ENCODE data around the gene TSHZ1. TPM values are rescaled to one million over a fixed set of nuclear protein-coding genes. Genes with fewer than 3 reads are reported as not detected.

Gene TSHZ1
- polyA plus RNA-seq, 1 of the 3 experiments (the other 2 are of a cell fraction) = 2.6 TPM

- Histone ChIP-seq H3K4me2 (no peak overlapping the region), H3K36me3 (replicated peaks in 1 of 2; ENCODE audit: control insufficient read depth in 1 of 2, insufficient read depth in 2 of 2, low read length in 1 of 2) (no peaks in the 10 kb centered on the region), H3K9ac (no peak overlapping the region), H4K20me1 (ENCODE audit: insufficient read depth) (no peaks in the 10 kb centered on the region), H3K4me3 (ENCODE audit: low read depth in 2 of 2, low read length in 1 of 2) (no peak overlapping the region), H3K27me3 (ENCODE audit: insufficient read depth) (no peaks in the 10 kb centered on the region), H3F3A (replicated peaks; ENCODE audit: insufficient read depth) (no peaks in the 10 kb centered on the region), H2AFZ (ENCODE audit: low read depth) (no peak overlapping the region), H3K27ac (ENCODE audit: low read depth in 2 of 2, low read length in 1 of 2) (no peak overlapping the region), H3K79me2 (ENCODE audit: insufficient read depth) (no peaks in the 10 kb centered on the region), H3K4me1 (ENCODE audit: control insufficient read depth in 1 of 2, insufficient read depth in 2 of 2, low read depth in 1 of 2, low read length in 1 of 2) (peaks cover 0 to 3% of the 10 kb centered on the region in 2 experiments; a peak in 1 of 4 replicates), H3K9me2 (no peaks in the 10 kb centered on the region), H3K9me3 (no peaks in the 10 kb centered on the region)
- WGBS (ENCODE audit: low lambda C conversion rate) = 52% methylated on average over 3 of the region's 4 CpGs
- TF ChIP-seq JUND (IDR thresholded peaks at IDR 0.05) = no peak
- TF ChIP-seq CHD2 (IDR thresholded peaks at IDR 0.05; ENCODE audit: low read length, partially characterized antibody) = no peak
- TF ChIP-seq, protein P1, sequence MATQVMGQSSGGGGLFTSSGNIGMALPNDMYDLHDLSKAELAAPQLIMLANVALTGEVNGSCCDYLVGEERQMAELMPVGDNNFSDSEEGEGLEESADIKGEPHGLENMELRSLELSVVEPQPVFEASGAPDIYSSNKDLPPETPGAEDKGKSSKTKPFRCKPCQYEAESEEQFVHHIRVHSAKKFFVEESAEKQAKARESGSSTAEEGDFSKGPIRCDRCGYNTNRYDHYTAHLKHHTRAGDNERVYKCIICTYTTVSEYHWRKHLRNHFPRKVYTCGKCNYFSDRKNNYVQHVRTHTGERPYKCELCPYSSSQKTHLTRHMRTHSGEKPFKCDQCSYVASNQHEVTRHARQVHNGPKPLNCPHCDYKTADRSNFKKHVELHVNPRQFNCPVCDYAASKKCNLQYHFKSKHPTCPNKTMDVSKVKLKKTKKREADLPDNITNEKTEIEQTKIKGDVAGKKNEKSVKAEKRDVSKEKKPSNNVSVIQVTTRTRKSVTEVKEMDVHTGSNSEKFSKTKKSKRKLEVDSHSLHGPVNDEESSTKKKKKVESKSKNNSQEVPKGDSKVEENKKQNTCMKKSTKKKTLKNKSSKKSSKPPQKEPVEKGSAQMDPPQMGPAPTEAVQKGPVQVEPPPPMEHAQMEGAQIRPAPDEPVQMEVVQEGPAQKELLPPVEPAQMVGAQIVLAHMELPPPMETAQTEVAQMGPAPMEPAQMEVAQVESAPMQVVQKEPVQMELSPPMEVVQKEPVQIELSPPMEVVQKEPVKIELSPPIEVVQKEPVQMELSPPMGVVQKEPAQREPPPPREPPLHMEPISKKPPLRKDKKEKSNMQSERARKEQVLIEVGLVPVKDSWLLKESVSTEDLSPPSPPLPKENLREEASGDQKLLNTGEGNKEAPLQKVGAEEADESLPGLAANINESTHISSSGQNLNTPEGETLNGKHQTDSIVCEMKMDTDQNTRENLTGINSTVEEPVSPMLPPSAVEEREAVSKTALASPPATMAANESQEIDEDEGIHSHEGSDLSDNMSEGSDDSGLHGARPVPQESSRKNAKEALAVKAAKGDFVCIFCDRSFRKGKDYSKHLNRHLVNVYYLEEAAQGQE (IDR thresholded peaks at IDR 0.05; ENCODE audit: low read depth, low read length) = no peak
- TF ChIP-seq PBX3 (IDR thresholded peaks at IDR 0.05) = no peak
- TF ChIP-seq POLR2AphosphoS5 (IDR thresholded peaks at IDR 0.05; ENCODE audit: low read depth, low read length) = no peak
- TF ChIP-seq TEAD4 (IDR thresholded peaks at IDR 0.05; ENCODE audit: borderline replicate concordance, insufficient read depth) = no peak
- TF ChIP-seq RCOR1 (IDR thresholded peaks at IDR 0.05; ENCODE audit: low read length) = no peak
- TF ChIP-seq IRF3 (IDR thresholded peaks at IDR 0.05; ENCODE audit: low read depth, low read length) = no peak
- CTCF ChIA-PET = no interaction called here
- POLR2A ChIA-PET = no interaction called here
- no peak for DNase-seq
These were observed 46.9 kb upstream of the TSHZ1 start for GRCh38 chr18:75163736-75164135.

GRCh38 chr18:75164479-75164878, 46.1 kb upstream of the TSHZ1 start:
- Histone ChIP-seq H2AFZ (ENCODE audit: low read depth) (no peak overlapping the region), H4K20me1 (ENCODE audit: insufficient read depth) (no peaks in the 10 kb centered on the region), H3K27ac (ENCODE audit: low read depth in 2 of 2, low read length in 1 of 2) (no peak overlapping the region), H3K36me3 (replicated peaks in 1 of 2; ENCODE audit: control insufficient read depth in 1 of 2, insufficient read depth in 2 of 2, low read length in 1 of 2) (no peaks in the 10 kb centered on the region), H3K4me1 (ENCODE audit: control insufficient read depth in 1 of 2, insufficient read depth in 2 of 2, low read depth in 1 of 2, low read length in 1 of 2) (no peaks in the 10 kb centered on the region; a peak in 1 of 4 replicates), H3K27me3 (ENCODE audit: insufficient read depth) (no peaks in the 10 kb centered on the region), H3K9me2 (no peaks in the 10 kb centered on the region), H3F3A (replicated peaks; ENCODE audit: insufficient read depth) (no peaks in the 10 kb centered on the region), H3K9me3 (no peaks in the 10 kb centered on the region), H3K4me3 (ENCODE audit: low read depth in 2 of 2, low read length in 1 of 2) (no peak overlapping the region), H3K79me2 (ENCODE audit: insufficient read depth) (no peaks in the 10 kb centered on the region), H3K9ac (no peak overlapping the region), H3K4me2 (no peak overlapping the region)
- CTCF ChIA-PET = no interaction called here
- no peak for DNase-seq
- TF ChIP-seq RAD21 (IDR thresholded peaks at IDR 0.05; ENCODE audit: low read length) (no peak), NFIC (IDR thresholded peaks at IDR 0.05; ENCODE audit: borderline replicate concordance) (no peak), YY1 (IDR thresholded peaks at IDR 0.05; ENCODE audit: low read depth) (no peak), NRF1 (IDR thresholded peaks at IDR 0.05; ENCODE audit: low read depth, low read length) (no peak), MEF2A (IDR thresholded peaks at IDR 0.05; ENCODE audit: borderline replicate concordance, low read depth) (no peak), GABPA (IDR thresholded peaks at IDR 0.05; ENCODE audit: low read depth) (no peak), FOSL2 (IDR thresholded peaks at IDR 0.05; ENCODE audit: borderline replicate concordance, low read depth) (no peak)
- WGBS (ENCODE audit: low lambda C conversion rate) = 40% methylated on average over 1 of the region's 3 CpGs
- POLR2A ChIA-PET = no interaction called here

Measured in SK-N-SH (cell line).